HG02852 (cell line): ENCODE measurements around the gene ZNF787.

Source experiments
- ATAC-seq: cut with Tn5 transposase; IDR thresholded peaks from one replicate; pipeline ENCODE4 v1.9.1; 2021; ENCODE audit warnings: mild to moderate bottlenecking, moderate library complexity; ENCODE audit not compliant: unreplicated experiment

Gene ZNF787

DNA sequence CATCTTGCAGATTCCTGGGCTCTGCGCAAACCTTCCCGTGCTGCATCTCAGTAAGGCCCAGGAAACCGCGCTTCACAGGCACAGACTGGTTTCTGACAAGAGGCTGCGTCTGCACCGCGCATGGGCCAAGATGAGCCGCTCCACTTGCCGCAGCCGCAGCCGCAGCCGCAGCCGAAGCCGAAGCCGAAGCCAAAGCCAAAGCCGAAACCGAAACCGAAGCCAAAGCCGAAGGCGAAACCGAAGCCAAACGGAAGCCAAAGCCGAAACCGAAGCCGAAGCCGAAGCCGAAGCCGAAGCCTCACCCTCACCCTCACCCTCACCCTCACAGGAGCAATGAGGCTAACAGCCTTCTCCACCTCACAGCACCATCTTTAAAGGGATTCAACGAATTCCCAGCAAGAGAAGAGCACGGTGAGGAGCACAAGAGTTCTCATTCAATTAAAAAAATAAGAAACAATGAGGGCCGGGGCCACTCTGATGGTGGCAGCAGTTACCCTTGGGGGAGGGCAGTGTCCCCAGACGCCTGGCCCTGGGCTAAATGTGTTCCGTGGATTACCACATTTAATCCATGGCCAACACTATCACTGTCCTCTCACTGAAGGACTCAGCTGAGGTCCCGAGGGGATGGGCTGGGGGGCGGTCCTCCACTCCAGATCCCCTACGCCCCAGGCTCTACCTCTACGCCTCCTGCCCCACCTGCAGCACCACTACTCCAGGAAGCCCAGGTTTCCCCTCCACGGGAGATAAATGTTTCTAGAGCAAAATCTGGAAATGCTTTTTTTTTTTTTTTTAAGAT, 29.1 kb downstream of the ZNF787 start:
- ATAC-seq = no peak

DNA sequence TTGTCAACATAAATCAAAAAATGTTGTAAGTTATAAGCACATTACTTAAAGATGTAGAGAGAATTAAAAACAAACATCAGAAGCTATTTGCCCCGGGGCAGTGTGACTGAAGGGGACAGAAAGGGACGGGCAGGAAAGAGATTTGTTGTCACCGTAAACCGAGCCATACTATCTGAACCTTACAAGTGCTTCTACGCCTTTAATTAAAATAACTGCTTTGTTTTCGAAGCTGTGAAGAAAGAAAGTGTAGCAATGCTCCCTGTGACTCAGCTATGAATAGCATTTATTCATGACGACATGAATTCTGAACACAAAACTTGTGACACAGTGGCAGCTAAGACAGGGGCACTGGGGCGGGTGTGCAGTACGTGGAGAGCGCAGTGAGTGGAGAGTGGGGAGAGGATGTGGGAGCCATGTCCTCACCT, 30.0 kb downstream of the ZNF787 start:
- no peak for ATAC-seq

DNA sequence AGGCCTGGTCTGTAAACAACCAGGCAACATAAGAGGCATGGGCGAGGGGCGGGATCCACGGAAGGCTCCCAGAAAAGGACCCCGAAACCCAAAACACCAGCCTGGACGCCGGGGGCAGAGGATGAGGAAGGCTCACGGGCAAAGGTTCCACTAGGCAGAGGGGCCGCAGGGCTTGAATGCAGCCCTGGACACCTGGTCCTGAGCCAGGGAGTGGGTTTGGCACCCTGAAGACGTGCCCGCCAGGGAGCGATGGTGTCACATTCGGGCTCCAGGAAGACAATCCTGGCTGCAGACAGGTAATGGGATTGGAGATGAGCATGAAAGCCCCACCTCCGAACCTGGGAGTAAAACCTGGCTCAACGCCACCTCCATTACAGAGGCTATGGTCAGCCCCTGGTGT, 31.8 kb downstream of the ZNF787 start:
- ATAC-seq = no peak

DNA sequence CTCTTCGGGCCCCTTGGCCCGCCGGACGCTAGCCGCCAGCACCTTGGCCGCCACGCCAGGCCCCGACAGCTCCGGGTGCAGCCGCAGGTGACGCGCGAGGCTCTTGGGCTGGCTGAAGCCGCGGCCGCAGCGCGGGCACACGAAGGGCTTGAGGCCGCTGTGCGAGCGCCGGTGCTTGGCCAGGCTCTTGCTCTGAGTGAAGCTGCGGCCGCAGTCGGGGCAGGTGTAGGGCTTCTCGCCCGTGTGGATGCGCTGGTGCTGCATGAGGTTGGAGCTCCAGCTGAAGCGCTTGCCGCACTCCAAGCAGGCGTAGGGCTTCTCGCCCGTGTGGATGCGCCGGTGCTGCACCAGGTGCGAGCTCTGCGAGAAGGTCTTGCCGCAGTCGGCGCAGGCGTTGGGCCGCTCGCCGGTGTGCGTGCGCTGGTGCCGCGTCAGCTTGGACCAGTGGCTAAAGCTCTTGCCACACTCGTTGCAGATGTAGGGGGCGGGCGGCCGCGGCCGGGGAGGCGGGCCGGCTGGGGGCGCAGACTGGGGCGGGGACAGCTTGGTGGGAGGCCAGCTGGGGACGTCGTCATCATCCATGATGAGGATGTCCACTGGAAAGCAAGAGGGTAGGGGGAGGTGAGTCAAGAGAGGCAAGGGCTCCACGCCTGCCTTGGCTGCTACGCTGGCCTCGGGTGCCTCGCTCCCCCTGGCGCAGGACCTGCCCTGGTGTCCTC, 32.4 kb downstream of the ZNF787 start:
- no peak for ATAC-seq

DNA sequence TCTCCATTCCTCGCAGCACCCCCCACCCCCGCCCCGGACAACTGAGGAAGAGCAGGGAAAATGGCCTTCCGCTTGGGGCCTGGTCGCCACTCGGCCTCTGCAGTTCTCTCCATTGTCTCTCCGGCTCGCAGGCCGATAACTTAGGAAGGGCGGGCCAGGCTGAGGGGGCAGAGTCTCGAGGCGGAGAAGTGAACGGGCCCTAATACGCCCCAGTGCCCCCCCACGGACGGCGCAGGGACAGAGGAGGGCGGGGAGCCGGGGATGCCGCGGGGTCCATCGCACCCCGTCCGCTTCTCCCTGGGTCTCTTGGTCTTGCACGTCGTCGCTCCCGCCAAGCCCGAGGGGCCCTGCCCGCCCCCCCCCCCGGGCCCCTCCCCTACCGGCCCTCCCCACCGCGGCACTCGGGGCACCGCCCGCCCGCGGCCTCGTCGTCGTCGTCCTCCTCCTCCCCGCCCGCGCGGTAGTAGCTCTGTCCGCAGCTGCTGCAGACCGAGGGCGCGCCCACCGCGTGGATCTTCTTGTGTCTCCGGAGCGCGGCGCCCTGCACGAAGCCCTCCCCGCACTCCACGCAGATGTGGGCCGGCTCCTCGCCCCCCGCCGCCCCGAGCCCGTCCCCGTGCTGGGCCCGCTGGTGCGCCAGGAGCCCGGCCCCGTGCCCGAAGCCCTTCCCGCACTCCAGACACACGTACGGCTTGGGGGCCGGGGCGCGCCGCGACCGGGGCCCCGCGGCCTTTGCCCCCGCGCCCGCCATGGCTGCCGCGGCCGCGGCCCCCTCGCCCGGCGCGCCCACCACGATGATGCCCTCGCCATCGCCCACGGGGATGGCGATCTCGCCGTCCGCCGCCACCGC, 33.2 kb downstream of the ZNF787 start:
- no peak for ATAC-seq

DNA sequence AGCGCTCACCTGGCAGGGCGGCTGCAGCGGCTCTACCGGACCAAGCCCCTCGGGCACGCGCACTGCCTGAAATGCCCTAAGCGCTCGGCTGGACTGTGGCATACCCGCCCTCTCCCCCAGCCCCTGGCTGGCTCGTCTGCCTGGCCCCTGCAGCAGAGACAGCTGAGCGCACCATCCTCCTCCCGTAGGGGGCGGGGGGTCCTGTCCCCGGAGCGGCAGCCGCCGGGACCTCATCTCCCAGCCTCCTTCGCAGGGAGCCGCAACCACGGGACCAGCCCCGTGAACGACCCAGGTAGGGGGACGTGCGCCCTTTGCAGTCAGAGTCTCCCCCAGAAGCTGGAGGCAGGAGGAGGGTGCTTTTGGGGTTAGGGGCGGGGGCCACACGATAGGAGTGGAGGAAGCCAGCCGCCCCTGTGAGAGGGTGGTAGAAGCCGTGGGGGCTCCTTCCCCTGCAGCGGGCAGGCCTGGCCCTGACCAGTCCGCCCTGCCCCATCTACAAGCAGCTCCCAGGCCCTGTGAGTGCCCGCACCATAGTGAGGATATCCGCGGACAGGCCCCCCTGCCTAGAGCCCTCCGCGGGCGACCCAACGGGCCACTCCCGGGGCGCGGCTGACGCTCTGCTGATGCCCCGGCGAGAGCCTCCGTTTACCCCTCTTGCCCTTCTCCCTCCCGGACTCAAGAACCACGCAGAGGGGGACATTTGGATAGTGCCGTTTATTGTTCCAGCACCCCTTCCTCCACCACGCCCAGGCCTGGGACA, 34.2 kb downstream of the ZNF787 start:
- no peak for ATAC-seq

DNA sequence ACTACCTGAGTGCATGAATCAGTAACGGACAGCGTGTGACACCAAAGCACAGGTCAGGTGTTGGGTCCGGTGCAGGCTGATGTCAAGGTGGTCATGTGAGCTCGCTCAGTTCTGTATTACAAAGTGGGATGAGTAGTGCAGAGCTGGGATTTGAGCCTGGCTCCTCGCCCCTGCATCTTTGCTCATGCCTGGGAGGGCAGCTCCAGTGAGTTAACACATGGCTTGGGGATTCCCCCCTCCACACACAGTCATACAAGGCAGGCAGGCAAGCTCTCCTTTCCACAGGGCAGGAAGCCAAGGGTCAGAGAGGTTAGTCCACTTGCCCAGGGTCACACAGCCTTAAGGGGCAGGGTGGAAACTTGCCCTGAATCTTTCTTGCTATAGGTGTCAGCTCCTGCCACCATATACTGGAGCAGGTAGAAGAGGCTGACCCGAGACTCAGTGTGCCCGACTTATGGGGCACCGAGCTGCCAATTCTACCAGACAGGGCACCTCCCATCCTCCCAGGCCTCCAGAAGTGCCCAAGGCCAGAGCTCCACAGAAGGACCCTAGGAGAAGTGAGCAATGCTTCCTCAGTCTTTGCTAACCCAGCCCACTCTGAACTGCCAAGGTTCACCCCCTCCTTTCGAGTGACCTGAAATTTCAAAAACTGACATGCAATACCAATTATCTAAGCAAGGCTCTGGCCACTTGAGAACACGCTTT, 35.4 kb downstream of the ZNF787 start:
- no peak for ATAC-seq

DNA sequence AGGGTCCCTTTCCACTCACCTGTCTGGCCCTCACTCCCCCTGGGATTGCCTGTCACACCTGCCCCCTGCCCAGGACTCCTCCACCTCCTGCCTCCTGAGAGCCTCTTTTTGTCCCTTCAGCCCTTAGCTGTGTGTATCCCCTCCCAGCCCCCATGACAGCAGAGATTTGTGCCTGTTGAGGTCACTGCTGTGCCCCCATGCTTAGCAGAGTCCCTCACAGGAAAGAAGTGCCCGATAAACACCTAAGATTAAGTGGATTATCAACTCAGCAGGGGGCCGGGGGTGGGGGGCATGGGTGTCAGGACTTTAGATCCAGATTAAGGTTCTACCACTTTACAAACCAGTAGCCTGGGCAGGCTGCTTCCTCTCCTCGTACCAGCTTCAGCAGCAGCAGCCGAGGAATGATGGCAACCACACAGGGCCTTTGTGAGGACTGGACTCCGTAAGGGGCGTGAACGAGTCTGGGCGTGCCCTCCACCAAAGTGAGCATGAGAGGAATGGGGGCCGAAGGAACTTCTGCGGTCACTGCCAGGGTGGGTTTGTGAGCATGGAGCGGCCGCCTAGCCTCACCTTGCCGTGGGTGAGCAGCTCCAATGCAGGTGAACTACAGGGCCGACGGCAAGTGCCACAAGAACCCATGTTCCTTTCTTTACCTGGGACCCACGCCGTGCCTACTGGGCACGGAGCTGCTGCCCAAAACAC, 36.1 kb downstream of the ZNF787 start:
- no peak for ATAC-seq

DNA sequence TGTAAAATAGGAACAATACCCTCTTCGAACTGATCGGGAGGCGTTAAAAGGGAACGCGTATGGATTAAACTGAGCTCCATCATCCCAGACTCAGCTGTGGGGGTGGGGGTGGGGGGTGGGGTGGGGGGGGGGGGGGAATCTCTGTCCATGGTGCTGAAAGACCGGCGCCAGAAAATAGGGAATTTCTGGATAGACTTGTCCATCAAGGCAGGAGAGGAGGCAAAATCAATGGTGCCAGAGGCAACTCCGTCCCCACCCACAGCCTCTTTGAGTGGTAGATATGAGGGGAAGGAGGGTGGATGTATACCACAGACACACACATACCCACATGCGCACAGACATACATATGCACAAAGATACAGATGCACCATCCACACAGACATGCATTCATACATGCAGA, 37.4 kb downstream of the ZNF787 start:
- ATAC-seq = no peak

DNA sequence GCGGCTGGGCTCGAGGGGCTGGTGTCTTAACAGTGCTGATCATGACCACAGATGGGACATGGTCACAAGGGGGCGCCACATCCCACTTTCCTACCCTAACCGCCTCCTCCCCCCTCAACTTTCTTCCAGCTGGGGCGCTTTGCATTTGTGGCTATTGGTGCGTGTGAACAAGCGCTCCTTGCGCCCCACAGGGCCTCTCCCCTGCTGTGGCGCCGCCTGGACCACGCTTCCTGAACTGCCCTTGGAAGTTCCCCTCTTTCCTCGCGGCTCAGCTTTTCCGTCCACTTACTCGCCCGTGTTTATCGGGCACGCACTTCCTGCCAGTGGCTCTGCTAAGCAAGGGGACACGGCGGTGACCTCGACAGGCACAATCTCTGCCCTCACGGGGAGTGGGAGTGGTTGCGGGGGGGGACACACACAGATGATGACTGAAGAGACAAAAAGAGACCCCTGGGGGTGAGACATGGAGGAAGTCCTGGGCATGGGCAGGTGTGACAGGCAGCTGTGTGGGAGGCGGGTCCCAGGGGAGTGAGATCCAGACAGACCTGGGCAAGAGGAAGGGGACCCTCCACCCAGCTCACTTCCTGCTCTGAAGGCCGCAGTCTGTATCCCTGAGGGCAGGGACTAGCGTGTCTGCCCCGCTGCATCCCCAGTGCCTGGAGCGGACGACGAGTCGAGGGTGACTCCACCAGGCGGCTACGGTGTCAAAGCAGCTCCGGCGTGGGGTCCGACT, 40.3 kb downstream of the ZNF787 start:
- peak; percentile 47 for ATAC-seq

DNA sequence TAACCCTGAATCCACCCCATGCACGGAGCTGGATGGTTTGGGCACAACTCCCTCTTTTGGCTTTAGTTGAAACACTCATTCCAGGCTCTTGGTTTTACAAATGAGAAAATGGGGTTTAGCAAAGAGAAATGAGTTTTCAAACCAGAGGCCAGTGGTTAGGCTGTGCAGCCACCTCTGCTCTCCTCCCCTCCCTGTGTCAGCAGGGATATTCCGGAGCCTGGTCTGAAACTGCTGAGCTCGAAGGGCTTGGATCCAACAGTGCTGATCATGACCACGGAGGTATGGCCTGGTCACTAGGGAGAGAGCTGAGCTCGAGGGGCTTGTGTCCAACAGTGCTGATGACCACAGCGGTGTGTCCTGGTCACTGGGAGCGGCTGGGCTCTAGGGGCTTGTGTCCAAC, 41.5 kb downstream of the ZNF787 start:
- ATAC-seq = no peak

DNA sequence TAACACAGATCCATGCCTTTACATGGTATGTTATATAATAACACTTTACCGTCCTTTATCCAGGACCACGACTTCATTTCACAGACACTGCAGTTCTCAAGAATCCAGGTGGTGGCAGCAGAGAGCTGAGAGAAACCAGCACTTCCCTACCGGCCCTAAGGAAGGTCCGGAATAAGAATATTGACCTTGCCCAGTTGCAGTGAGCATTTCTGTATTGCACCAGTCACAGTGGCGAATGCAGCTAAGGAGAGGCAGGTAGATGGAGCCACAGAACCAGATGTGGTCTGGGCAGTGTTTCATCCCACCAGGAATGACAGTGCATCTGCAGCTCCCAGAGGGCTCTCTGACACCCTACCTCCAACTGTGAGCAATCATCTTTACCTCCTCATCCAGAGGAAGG, 44.6 kb downstream of the ZNF787 start:
- ATAC-seq = no peak

DNA sequence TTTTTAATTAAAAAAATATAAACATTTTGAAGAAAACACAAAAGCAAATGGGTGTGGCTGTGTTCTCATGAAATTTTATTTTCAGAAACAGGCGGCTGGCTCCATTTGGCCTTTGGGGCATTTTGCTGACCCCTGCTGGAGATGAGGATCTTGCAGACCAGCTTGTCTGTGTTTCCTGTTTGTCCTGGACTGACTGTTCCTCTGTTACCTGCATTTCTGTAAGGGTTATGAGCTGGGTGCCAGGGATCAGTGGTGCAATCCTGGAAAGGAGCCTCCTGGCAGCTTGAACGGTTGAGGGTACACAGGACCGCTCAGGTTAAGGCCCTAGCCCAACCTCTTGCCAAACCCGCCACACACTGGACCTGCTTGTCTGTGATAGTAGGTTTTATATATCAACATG, 49.9 kb downstream of the ZNF787 start:
- no peak for ATAC-seq

DNA sequence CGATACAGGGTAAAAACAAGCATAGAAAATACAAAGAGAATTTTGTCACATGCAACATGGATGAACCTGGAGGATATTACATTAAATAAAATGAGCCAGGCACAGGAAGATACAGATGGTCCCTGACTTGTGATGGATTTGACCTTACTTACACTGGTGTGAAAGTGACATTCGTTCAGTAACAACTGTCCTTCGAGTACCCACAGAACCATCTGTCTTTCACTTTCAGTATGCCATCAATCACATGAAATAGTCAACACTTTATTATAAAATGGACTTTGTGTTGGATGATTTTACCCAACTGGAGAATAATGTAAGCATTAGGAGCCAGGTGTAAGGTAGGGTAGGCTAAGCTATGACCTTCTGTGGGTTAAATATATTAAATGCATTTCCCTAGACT, 51.5 kb downstream of the ZNF787 start:
- ATAC-seq = no peak

DNA sequence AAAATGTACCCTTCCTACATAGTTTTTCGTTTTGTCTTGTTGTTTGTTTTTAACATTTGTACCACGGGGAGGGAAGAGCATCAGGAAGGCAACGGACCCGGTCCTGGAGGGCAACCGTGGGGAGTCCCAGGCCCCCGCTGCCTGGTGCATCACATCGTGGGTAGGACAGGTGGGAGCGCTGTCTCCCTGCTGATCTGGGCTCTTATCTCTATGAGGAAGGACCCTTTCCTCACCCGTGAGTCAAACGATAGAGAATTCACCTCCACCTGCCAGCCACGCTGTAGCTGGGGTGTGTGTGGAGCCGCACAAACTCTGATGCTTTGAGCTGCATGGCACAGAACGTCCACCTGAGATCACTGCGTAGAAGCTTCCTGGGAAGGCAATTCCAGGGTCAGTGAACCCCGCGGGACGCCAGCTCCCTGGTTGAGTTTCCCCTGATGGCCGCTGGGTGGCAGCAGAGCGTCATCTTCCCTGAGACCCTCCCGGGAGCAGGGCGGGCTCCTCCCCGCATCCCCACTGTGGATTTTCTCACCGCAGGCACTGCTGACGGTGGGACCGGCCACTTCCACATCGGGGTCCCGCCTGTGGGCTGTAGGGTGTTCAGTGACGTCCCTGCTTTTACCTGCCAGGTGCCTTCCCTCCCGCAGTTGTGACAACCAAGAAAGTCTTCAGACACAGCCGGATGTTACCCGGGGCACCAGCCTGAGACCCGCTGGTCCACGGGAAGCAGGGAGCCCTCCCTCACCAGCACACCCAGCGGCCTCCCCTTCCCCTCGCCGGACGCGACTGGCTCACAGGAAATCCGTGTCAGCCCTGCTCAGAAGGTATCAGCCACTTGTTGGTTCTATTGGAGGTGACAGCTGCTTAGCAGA, 54.7 kb downstream of the ZNF787 start:
- ATAC-seq = no peak

DNA sequence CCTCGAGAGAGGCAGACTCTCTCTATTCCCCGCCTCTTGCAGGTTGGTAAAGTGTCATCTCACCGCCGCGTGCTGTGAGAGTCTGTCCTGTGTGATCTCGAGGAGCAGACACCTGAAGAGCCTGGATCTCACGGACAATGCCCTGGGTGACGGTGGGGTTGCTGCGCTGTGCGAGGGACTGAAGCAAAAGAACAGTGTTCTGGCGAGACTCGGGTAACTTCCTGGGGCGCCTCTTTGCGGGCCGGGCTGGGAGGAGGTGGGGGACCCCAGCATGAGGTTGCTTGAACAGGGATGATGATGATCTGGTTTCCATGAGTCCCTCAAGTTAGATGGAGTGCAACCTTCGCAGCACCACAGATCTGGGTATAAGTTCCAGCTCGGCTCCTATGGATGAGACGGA, 67.5 kb downstream of the ZNF787 start:
- ATAC-seq = no peak
